Measurements from ENCODE around the gene NDUFS2. TPM values are rescaled to one million over a fixed set of nuclear protein-coding genes. Genes with fewer than 3 reads are reported as not detected.
A peak's percentile ranks its signal among the peaks of the same experiment; 100 is the strongest.

Gene NDUFS2
- total RNA-seq, 1 donor from 2014 or later: 131 TPM

- H3K27me3 ChIP-seq (ENCODE audit: control insufficient read depth, insufficient read depth, low read length): no peaks in the 10 kb centered on the region
- peak; percentile 63 for DNase-seq (ENCODE audit: low read depth)
These were observed 56.5 kb downstream of the NDUFS2 start, which contains the start of gene PCP4L1 for GRCh38 chr1:161258439-161259344. PCP4L1 (plus strand) TSS chr1:161258745; CDS start chr1:161258975, 230 bp downstream.

GRCh38 chr1:161259345-161259702, 57.2 kb downstream of the NDUFS2 start:
- DNase-seq (ENCODE audit: low read depth): no peak
- no peak for FAIRE-seq
- H3K4me3 ChIP-seq (ENCODE audit: low read depth, low read length): peak overlapping the region; percentile 48
- no peaks in the 10 kb centered on the region for H3K36me3 ChIP-seq (ENCODE audit: control insufficient read depth, insufficient read depth, low read length)
- no peaks in the 10 kb centered on the region for H3K27me3 ChIP-seq (ENCODE audit: control insufficient read depth, insufficient read depth, low read length)
- TF ChIP-seq CTCF (IDR thresholded peaks at IDR 0.05; ENCODE audit: insufficient read depth, low read length, severe bottlenecking): no peak

More at GRCh38 chr1:161258439-161259344, 56.5 kb downstream of the NDUFS2 start, which contains the start of gene PCP4L1:
- Histone ChIP-seq H3K36me3 (ENCODE audit: control insufficient read depth, insufficient read depth, low read length) (no peaks in the 10 kb centered on the region), H3K4me3 (ENCODE audit: low read depth, low read length) (peak within 1 kb of the TSS; percentile 48)
- TF ChIP-seq CTCF (IDR thresholded peaks at IDR 0.05; ENCODE audit: insufficient read depth, low read length, severe bottlenecking): no peak
- FAIRE-seq: no peak

GRCh38 chr1:161259765-161260164, 57.6 kb downstream of the NDUFS2 start:
- no peak for TF ChIP-seq CTCF (IDR thresholded peaks at IDR 0.05; ENCODE audit: insufficient read depth, low read length, severe bottlenecking)
- DNase-seq (ENCODE audit: low read depth): no peak
- no peaks in the 10 kb centered on the region for H3K36me3 ChIP-seq (ENCODE audit: control insufficient read depth, insufficient read depth, low read length)
- H3K27me3 ChIP-seq (ENCODE audit: control insufficient read depth, insufficient read depth, low read length): no peaks in the 10 kb centered on the region
- no peak overlapping the region for H3K4me3 ChIP-seq (ENCODE audit: low read depth, low read length)
- no peak for FAIRE-seq

GRCh38 chr1:161260376-161261260, 58.5 kb downstream of the NDUFS2 start:
- peak; percentile 49 for DNase-seq (ENCODE audit: low read depth)
- no peaks in the 10 kb centered on the region for H3K36me3 ChIP-seq (ENCODE audit: control insufficient read depth, insufficient read depth, low read length)
- TF ChIP-seq CTCF (IDR thresholded peaks at IDR 0.05; ENCODE audit: insufficient read depth, low read length, severe bottlenecking): no peak
- no peaks in the 10 kb centered on the region for H3K27me3 ChIP-seq (ENCODE audit: control insufficient read depth, insufficient read depth, low read length)
- no peak overlapping the region for H3K4me3 ChIP-seq (ENCODE audit: low read depth, low read length)
- FAIRE-seq: no peak

GRCh38 chr1:161261261-161262235, 59.4 kb downstream of the NDUFS2 start:
- Histone ChIP-seq H3K36me3 (ENCODE audit: control insufficient read depth, insufficient read depth, low read length) (no peaks in the 10 kb centered on the region), H3K27me3 (ENCODE audit: control insufficient read depth, insufficient read depth, low read length) (no peaks in the 10 kb centered on the region), H3K4me3 (ENCODE audit: low read depth, low read length) (no peak overlapping the region)
- TF ChIP-seq CTCF (IDR thresholded peaks at IDR 0.05; ENCODE audit: insufficient read depth, low read length, severe bottlenecking): no peak
- FAIRE-seq (no peak), DNase-seq (ENCODE audit: low read depth) (peak; percentile 39)

All from bronchial epithelial cell (primary cell).